ENCODE data around the gene NPHS1. TPM values are rescaled to one million over a fixed set of nuclear protein-coding genes. Genes with fewer than 3 reads are reported as not detected.

NPHS1 gene
- total and polyA plus RNA-seq, 4 donors: under 0.01 TPM; not detected in 3

DNA sequence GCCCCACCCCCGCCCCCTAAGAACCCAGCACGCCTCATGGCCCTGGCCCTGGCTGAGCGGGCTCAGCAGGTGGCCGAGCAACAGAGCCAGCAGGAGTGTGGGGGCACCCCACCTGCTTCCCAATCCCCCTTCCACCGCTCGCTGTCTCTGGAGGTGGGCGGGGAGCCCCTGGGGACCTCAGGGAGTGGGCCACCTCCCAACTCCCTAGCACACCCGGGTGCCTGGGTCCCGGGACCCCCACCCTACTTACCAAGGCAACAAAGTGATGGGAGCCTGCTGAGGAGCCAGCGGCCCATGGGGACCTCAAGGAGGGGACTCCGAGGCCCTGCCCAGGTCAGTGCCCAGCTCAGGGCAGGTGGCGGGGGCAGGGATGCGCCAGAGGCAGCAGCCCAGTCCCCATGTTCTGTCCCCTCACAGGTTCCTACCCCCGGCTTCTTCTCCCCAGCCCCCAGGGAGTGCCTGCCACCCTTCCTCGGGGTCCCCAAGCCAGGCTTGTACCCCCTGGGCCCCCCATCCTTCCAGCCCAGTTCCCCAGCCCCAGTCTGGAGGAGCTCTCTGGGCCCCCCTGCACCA is 65.0 kb downstream of the NPHS1 start:
- no peaks in the 10 kb centered on the region for H3K36me3 ChIP-seq (ENCODE audit: control insufficient read depth in 4 of 4, insufficient read depth in 3 of 4, low read depth in 1 of 4, low read length in 3 of 4)
- H3K9me3 ChIP-seq (ENCODE audit: control insufficient read depth in 4 of 4, low read length in 3 of 4): no peaks in the 10 kb centered on the region
- no peak for TF ChIP-seq FOXA1 (IDR thresholded peaks at IDR 0.05)
- no peak for TF ChIP-seq HNF4A (conservative IDR thresholded peaks at IDR 0.05)
- TF ChIP-seq JUND (IDR thresholded peaks at IDR 0.05): no peak
- TF ChIP-seq, protein P1, sequence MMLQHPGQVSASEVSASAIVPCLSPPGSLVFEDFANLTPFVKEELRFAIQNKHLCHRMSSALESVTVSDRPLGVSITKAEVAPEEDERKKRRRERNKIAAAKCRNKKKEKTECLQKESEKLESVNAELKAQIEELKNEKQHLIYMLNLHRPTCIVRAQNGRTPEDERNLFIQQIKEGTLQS (IDR thresholded peaks at IDR 0.05): no peak
- TF ChIP-seq, protein P2, sequence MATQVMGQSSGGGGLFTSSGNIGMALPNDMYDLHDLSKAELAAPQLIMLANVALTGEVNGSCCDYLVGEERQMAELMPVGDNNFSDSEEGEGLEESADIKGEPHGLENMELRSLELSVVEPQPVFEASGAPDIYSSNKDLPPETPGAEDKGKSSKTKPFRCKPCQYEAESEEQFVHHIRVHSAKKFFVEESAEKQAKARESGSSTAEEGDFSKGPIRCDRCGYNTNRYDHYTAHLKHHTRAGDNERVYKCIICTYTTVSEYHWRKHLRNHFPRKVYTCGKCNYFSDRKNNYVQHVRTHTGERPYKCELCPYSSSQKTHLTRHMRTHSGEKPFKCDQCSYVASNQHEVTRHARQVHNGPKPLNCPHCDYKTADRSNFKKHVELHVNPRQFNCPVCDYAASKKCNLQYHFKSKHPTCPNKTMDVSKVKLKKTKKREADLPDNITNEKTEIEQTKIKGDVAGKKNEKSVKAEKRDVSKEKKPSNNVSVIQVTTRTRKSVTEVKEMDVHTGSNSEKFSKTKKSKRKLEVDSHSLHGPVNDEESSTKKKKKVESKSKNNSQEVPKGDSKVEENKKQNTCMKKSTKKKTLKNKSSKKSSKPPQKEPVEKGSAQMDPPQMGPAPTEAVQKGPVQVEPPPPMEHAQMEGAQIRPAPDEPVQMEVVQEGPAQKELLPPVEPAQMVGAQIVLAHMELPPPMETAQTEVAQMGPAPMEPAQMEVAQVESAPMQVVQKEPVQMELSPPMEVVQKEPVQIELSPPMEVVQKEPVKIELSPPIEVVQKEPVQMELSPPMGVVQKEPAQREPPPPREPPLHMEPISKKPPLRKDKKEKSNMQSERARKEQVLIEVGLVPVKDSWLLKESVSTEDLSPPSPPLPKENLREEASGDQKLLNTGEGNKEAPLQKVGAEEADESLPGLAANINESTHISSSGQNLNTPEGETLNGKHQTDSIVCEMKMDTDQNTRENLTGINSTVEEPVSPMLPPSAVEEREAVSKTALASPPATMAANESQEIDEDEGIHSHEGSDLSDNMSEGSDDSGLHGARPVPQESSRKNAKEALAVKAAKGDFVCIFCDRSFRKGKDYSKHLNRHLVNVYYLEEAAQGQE (IDR thresholded peaks at IDR 0.05): no peak
- no peak for TF ChIP-seq FOXA2 (IDR thresholded peaks at IDR 0.05)
- TF ChIP-seq, protein P3, sequence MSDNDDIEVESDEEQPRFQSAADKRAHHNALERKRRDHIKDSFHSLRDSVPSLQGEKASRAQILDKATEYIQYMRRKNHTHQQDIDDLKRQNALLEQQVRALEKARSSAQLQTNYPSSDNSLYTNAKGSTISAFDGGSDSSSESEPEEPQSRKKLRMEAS (IDR thresholded peaks at IDR 0.05): no peak
- no peak for TF ChIP-seq TAF1 (conservative IDR thresholded peaks at IDR 0.05)
- no peak for TF ChIP-seq RAD21 (IDR thresholded peaks at IDR 0.05)
- no peak for TF ChIP-seq GABPA (IDR thresholded peaks at IDR 0.05 in 1 of 2, conservative IDR thresholded peaks at IDR 0.05 in 1 of 2)
- TF ChIP-seq SP1 (IDR thresholded peaks at IDR 0.05): no peak
- TF ChIP-seq, protein P4, sequence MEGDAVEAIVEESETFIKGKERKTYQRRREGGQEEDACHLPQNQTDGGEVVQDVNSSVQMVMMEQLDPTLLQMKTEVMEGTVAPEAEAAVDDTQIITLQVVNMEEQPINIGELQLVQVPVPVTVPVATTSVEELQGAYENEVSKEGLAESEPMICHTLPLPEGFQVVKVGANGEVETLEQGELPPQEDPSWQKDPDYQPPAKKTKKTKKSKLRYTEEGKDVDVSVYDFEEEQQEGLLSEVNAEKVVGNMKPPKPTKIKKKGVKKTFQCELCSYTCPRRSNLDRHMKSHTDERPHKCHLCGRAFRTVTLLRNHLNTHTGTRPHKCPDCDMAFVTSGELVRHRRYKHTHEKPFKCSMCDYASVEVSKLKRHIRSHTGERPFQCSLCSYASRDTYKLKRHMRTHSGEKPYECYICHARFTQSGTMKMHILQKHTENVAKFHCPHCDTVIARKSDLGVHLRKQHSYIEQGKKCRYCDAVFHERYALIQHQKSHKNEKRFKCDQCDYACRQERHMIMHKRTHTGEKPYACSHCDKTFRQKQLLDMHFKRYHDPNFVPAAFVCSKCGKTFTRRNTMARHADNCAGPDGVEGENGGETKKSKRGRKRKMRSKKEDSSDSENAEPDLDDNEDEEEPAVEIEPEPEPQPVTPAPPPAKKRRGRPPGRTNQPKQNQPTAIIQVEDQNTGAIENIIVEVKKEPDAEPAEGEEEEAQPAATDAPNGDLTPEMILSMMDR (IDR thresholded peaks at IDR 0.05; ENCODE audit: low read depth, low read length, missing input control): no peak
- no peak for TF ChIP-seq HNF4G (IDR thresholded peaks at IDR 0.05)
- no peak for TF ChIP-seq RXRA (IDR thresholded peaks at IDR 0.05)
- no peak overlapping the region for H3K9ac ChIP-seq (ENCODE audit: low read depth in 1 of 2, low read length in 2 of 2)
- H3K27ac ChIP-seq (ENCODE audit: low read depth in 1 of 2, low read length in 2 of 2): no peak overlapping the region
- H3K4me1 ChIP-seq (ENCODE audit: control insufficient read depth in 4 of 4, insufficient read depth in 4 of 4, low read length in 3 of 4): no peaks in the 10 kb centered on the region
- no peaks in the 10 kb centered on the region for H3K27me3 ChIP-seq (ENCODE audit: control insufficient read depth in 4 of 4, insufficient read depth in 4 of 4, low read length in 3 of 4)
- WGBS: 96% methylated on average over 15 of the region's 15 CpGs
- H3K4me3 ChIP-seq (ENCODE audit: low read depth in 1 of 3, low read length in 3 of 3): no peak overlapping the region
- DNase-seq (ENCODE audit: low spot score): no peak

DNA sequence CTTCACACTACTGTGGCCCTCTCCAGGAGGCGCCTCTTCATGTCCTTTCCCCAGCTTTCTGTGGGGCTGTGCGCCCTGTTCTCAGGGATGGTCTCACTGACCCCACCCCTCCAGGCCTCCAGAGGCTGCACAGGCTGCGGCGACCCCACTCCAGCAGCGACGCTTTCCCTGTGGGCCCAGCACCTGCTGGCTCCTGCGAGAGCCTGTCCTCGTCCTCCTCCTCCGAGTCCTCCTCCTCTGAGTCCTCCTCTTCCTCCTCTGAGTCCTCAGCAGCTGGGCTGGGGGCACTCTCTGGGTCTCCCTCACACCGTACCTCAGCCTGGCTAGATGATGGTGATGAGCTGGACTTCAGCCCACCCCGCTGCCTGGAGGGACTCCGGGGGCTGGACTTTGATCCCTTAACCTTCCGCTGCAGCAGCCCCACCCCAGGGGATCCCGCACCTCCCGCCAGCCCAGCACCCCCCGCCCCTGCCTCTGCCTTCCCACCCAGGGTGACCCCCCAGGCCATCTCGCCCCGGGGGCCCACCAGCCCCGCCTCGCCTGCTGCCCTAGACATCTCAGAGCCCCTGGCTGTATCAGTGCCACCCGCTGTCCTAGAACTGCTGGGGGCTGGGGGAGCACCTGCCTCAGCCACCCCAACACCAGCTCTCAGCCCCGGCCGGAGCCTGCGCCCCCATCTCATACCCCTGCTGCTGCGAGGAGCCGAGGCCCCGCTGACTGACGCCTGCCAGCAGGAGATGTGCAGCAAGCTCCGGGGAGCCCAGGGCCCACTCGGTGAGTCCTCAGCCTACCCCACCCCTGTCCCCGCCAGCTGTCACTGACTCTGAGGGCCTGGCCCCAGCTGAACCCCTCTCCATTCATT is 65.8 kb downstream of the NPHS1 start:
- no peak for DNase-seq (ENCODE audit: low spot score)
- Histone ChIP-seq H3K36me3 (ENCODE audit: control insufficient read depth in 4 of 4, insufficient read depth in 3 of 4, low read depth in 1 of 4, low read length in 3 of 4) (no peaks in the 10 kb centered on the region), H3K4me1 (ENCODE audit: control insufficient read depth in 4 of 4, insufficient read depth in 4 of 4, low read length in 3 of 4) (no peaks in the 10 kb centered on the region), H3K27me3 (ENCODE audit: control insufficient read depth in 4 of 4, insufficient read depth in 4 of 4, low read length in 3 of 4) (no peaks in the 10 kb centered on the region), H3K9me3 (ENCODE audit: control insufficient read depth in 4 of 4, low read length in 3 of 4) (no peaks in the 10 kb centered on the region), H3K9ac (ENCODE audit: low read depth in 1 of 2, low read length in 2 of 2) (no peak overlapping the region), H3K4me3 (ENCODE audit: low read depth in 1 of 3, low read length in 3 of 3) (no peak overlapping the region), H3K27ac (ENCODE audit: low read depth in 1 of 2, low read length in 2 of 2) (no peak overlapping the region)
- WGBS: 86% methylated on average over 31 of the region's 31 CpGs
- TF ChIP-seq HNF4A (conservative IDR thresholded peaks at IDR 0.05) (peak in 1 of 2 donors; percentile 25), RAD21 (IDR thresholded peaks at IDR 0.05) (no peak), JUND (IDR thresholded peaks at IDR 0.05) (no peak)

All from liver (tissue), 9 donors.